Ishikawa (cell line): Measurements from ENCODE around the gene SYT3.

Source experiments
- CEBPB ChIP-seq: IDR thresholded peaks from 2 replicates; pipeline ENCODE4 v1.6.1; 2012
- CREB1 ChIP-seq: IDR thresholded peaks from 2 replicates; pipeline ENCODE4 v1.6.1; 2012; ENCODE audit warnings: low read depth
- EGR1 ChIP-seq: IDR thresholded peaks from 2 replicates; pipeline ENCODE4 v1.6.1; 2012
- EP300 ChIP-seq: IDR thresholded peaks from 2 replicates; pipeline ENCODE4 v1.6.1; 2012; ENCODE audit warnings: borderline replicate concordance
- FOXM1 ChIP-seq: IDR thresholded peaks from 2 replicates; pipeline ENCODE4 v1.6.1; 2012; ENCODE audit warnings: low read depth, borderline replicate concordance
- NFIC ChIP-seq: IDR thresholded peaks from 2 replicates; pipeline ENCODE4 v1.6.1; 2012
- RAD21 ChIP-seq: IDR thresholded peaks from 2 replicates; pipeline ENCODE4 v1.6.1; 2012; ENCODE audit warnings: low read depth
- REST ChIP-seq: IDR thresholded peaks from 2 replicates; pipeline ENCODE4 v1.6.1; 2012; ENCODE audit warnings: low read depth, mild to moderate bottlenecking
- TAF1 ChIP-seq: IDR thresholded peaks from 2 replicates; pipeline ENCODE4 v1.6.1; 2012; ENCODE audit warnings: low read depth, mild to moderate bottlenecking
- TEAD4 ChIP-seq: IDR thresholded peaks from 2 replicates; pipeline ENCODE4 v1.6.1; 2012
- YY1 ChIP-seq: IDR thresholded peaks from 2 replicates; pipeline ENCODE4 v1.6.1; 2012; ENCODE audit warnings: low read depth
- ZBTB7A ChIP-seq: IDR thresholded peaks from 2 replicates; pipeline ENCODE4 v1.6.1; 2012; ENCODE audit warnings: low read depth
- TF ChIP-seq, protein P1 (sequence below): IDR thresholded peaks from 2 replicates; pipeline ENCODE4 v1.6.1; 2012
- TF ChIP-seq, protein P2 (sequence below): IDR thresholded peaks from 2 replicates; pipeline ENCODE4 v1.6.1; 2012

GRCh38 chr19:50628551-50628950 is 11.1 kb downstream of the SYT3 start:
- TF ChIP-seq EP300, result no peak
- no peak for TF ChIP-seq CEBPB
- TF ChIP-seq, protein P1, sequence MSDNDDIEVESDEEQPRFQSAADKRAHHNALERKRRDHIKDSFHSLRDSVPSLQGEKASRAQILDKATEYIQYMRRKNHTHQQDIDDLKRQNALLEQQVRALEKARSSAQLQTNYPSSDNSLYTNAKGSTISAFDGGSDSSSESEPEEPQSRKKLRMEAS, result no peak
- no peak for TF ChIP-seq CREB1
- TF ChIP-seq, protein P2, sequence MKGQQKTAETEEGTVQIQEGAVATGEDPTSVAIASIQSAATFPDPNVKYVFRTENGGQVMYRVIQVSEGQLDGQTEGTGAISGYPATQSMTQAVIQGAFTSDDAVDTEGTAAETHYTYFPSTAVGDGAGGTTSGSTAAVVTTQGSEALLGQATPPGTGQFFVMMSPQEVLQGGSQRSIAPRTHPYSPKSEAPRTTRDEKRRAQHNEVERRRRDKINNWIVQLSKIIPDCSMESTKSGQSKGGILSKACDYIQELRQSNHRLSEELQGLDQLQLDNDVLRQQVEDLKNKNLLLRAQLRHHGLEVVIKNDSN, result no peak
- no peak for TF ChIP-seq FOXM1
- TF ChIP-seq TAF1, result no peak
- TF ChIP-seq RAD21, result no peak
- no peak for TF ChIP-seq ZBTB7A
- no peak for TF ChIP-seq TEAD4
- no peak for TF ChIP-seq YY1
- no peak for TF ChIP-seq REST
- TF ChIP-seq EGR1, result no peak
- TF ChIP-seq NFIC, result no peak
